Gastroesophageal sphincter (tissue), 3 donors: ENCODE results near the gene RNF168.

Source experiments
- POLR2A ChIP-seq, 2 donors: fragments of 450-650 bp; IDR thresholded peaks; one replicate each; pipeline ENCODE4 v1.6.1; 2017; ENCODE audit warnings: antibody characterized with exemption in 2 of 2, mild to moderate bottlenecking in 2 of 2, moderate library complexity in 1 of 2
- TF ChIP-seq, protein P1 (sequence below), 4 experiments: fragments of 200-600 bp in 2 of 4; fragments of 450-650 bp in 2 of 4; sonication (generic) in 1 of 4; IDR thresholded peaks; one replicate each; pipeline ENCODE4 v1.5.1; 2017 to 2019; ENCODE audit warnings: antibody characterized with exemption in 4 of 4, mild to moderate bottlenecking in 2 of 4, moderate library complexity in 2 of 4

DNA sequence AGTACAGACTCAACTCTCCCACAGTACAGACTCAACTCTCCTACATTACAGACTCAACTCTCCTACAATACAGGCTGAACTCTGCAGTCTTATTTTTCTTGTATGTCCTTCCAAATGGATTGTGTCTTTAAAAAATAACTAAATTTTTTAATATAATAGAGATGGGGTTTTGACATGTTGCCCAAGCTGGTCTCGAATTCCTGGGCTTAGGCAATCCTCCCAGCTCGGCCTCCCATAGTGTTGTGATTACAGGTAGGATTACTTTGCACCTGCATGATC lies 40.2 kb downstream of the RNF168 start:
- no peak for TF ChIP-seq POLR2A (IDR thresholded peaks at IDR 0.05)
- TF ChIP-seq, protein P1, sequence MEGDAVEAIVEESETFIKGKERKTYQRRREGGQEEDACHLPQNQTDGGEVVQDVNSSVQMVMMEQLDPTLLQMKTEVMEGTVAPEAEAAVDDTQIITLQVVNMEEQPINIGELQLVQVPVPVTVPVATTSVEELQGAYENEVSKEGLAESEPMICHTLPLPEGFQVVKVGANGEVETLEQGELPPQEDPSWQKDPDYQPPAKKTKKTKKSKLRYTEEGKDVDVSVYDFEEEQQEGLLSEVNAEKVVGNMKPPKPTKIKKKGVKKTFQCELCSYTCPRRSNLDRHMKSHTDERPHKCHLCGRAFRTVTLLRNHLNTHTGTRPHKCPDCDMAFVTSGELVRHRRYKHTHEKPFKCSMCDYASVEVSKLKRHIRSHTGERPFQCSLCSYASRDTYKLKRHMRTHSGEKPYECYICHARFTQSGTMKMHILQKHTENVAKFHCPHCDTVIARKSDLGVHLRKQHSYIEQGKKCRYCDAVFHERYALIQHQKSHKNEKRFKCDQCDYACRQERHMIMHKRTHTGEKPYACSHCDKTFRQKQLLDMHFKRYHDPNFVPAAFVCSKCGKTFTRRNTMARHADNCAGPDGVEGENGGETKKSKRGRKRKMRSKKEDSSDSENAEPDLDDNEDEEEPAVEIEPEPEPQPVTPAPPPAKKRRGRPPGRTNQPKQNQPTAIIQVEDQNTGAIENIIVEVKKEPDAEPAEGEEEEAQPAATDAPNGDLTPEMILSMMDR (IDR thresholded peaks at IDR 0.05), result no peak
